B cell (primary cell): ENCODE results near the gene PSMD12. TPM values are rescaled to one million over a fixed set of nuclear protein-coding genes. Genes with fewer than 3 reads are reported as not detected.

ENCODE experiments used
- ATAC-seq: fragments of 200-7000 bp; cut with Tn5 transposase; one replicate; pipeline ENCODE4 v1.10.0; 2021; ENCODE audit warnings: low read depth, mild to moderate bottlenecking, moderate number of reproducible peaks, moderate library complexity
- CTCF ChIA-PET: fragments of 350-600 bp; sonication (Branson Sonifier 250); formaldehyde crosslinking; loops from one replicate; lab custom pipeline; 2021; ENCODE audit warnings: antibody characterized with exemption, inconsistent platforms; lab: Charles Lee
- POLR2A ChIA-PET: fragments of 350-600 bp; sonication (Branson Sonifier 250); formaldehyde crosslinking; loops from one replicate; lab custom pipeline; 2021; ENCODE audit warnings: antibody characterized with exemption; lab: Charles Lee
- DNase-seq: peaks from one replicate; pipeline ENCODE4 v3.0.0; 2013
- H2AFZ ChIP-seq: 2 replicates; pipeline ENCODE4 v1.6.1; 2012; ENCODE audit warnings: mild to moderate bottlenecking, low read depth, low read length; ENCODE audit not compliant: insufficient read depth, poor library complexity, severe bottlenecking
- H3K27ac ChIP-seq, 2 donors: 1 replicate in 1 of 2; 2 replicates in 1 of 2; pipeline ENCODE4 v1.5.1; 2012 to 2013; ENCODE audit warnings: low read length in 2 of 2, mild to moderate bottlenecking in 2 of 2, moderate library complexity in 1 of 2
- H3K27me3 ChIP-seq, 4 experiments: fragments of 200-600 bp in 1 of 4; sonication (generic) in 1 of 4; replicated peaks in 1 of 4; 1 replicate in 2 of 4; 2 replicates in 2 of 4; pipeline versions ENCODE4 v1.6.1 to v1.7.0; 2013 to 2016; ENCODE audit warnings: low read length in 3 of 4, mild to moderate bottlenecking in 2 of 4, mixed read lengths in 1 of 4, moderate library complexity in 1 of 4; ENCODE audit not compliant: insufficient read depth in 4 of 4, control insufficient read depth in 3 of 4; ENCODE audit errors: control extremely low read depth in 1 of 4
- H3K36me3 ChIP-seq, 2 experiments: replicated peaks in 1 of 2; 1 replicate in 1 of 2; 2 replicates in 1 of 2; pipeline versions ENCODE4 v1.6.1 to v1.7.1; 2013; ENCODE audit warnings: low read length in 1 of 2; ENCODE audit not compliant: insufficient read depth in 2 of 2, control insufficient read depth in 1 of 2; ENCODE audit errors: control extremely low read depth in 1 of 2, extremely low read depth in 1 of 2
- H3K4me1 ChIP-seq, 2 donors: fragments of 200-600 bp in 1 of 2; sonication (generic) in 1 of 2; 1 replicate in 1 of 2; 2 replicates in 1 of 2; pipeline versions ENCODE4 v1.5.1 to v1.6.1; 2013 to 2017; ENCODE audit warnings: low read length in 2 of 2; ENCODE audit not compliant: control insufficient read depth in 2 of 2, insufficient read depth in 2 of 2
- H3K4me2 ChIP-seq: replicated peaks from 2 replicates; pipeline ENCODE3; 2012; ENCODE audit warnings: mild to moderate bottlenecking, low read depth, low read length; ENCODE audit not compliant: poor library complexity, severe bottlenecking
- H3K4me3 ChIP-seq, 5 experiments: fragments of 200-600 bp in 1 of 5; sonication (generic) in 1 of 5; 1 replicate in 3 of 5; 2 replicates in 2 of 5; pipeline versions ENCODE4 v1.5.1 to v1.7.0; 2011 to 2016; ENCODE audit warnings: low read length in 4 of 5, mild to moderate bottlenecking in 4 of 5, low read depth in 2 of 5, control low read depth in 1 of 5, moderate library complexity in 1 of 5; ENCODE audit not compliant: insufficient read depth in 1 of 5; ENCODE audit errors: control extremely low read depth in 1 of 5, extremely low read depth in 1 of 5
- H3K79me2 ChIP-seq: fragments of 200-600 bp; sonication (generic); one replicate; pipeline ENCODE4 v1.6.0; 2016; ENCODE audit warnings: low read length; ENCODE audit not compliant: control insufficient read depth, insufficient read depth
- H3K9ac ChIP-seq: fragments of 200-600 bp; sonication (generic); 2 replicates; pipeline ENCODE4 v1.6.1; 2017; ENCODE audit warnings: mild to moderate bottlenecking, low read length, moderate library complexity
- H3K9me3 ChIP-seq, 3 donors: one replicate each; pipeline versions ENCODE4 v1.6.1 to v1.7.1; 2013; ENCODE audit warnings: low read length in 2 of 3; ENCODE audit not compliant: control insufficient read depth in 2 of 3, insufficient read depth in 1 of 3; ENCODE audit errors: control extremely low read depth in 1 of 3
- H4K20me1 ChIP-seq: 2 replicates; pipeline ENCODE4 v1.6.0; 2012; ENCODE audit warnings: mild to moderate bottlenecking, low read length; ENCODE audit not compliant: insufficient read depth, control insufficient read depth, poor library complexity, severe bottlenecking
- H3K27ac Mint-ChIP-seq: one replicate; pipeline ENCODE4 v1.8.0; 2021; ENCODE audit warnings: mixed read lengths
- H3K27me3 Mint-ChIP-seq: one replicate; pipeline ENCODE4 v1.8.0; 2021; ENCODE audit warnings: mixed read lengths
- H3K4me1 Mint-ChIP-seq: one replicate; pipeline ENCODE4 v1.8.0; 2021; ENCODE audit warnings: mixed read lengths
- H3K4me3 Mint-ChIP-seq: one replicate; pipeline ENCODE4 v1.8.0; 2021; ENCODE audit warnings: mixed read lengths
- H3K9me3 Mint-ChIP-seq: one replicate; pipeline ENCODE4 v1.8.0; 2022; ENCODE audit warnings: mixed read lengths; ENCODE audit not compliant: insufficient read depth
- EZH2 ChIP-seq: IDR thresholded peaks from 2 replicates; pipeline ENCODE4 v1.6.1; 2012; ENCODE audit warnings: borderline replicate concordance, low read depth, mild to moderate bottlenecking, moderate library complexity, low read length; ENCODE audit not compliant: insufficient read depth, poor library complexity, severe bottlenecking
- WGBS: methylation state at CpG from one replicate; pipeline ENCODE4 v1.1.5; 2013; ENCODE audit warnings: missing lambda C conversion rate; ENCODE audit not compliant: insufficient coverage; 5-methylcytosine and 5-hydroxymethylcytosine counted together
- intact Hi-C: fragments of 100-400 bp; cut with micrococcal nuclease; formaldehyde crosslinking; loops from one replicate; pipeline ENCODE4 v1.10.0; 2022
- polyA plus RNA-seq: library from polyadenylated mRNA; depleted of rRNA; stranded (reverse); fragments of >200 nt; gene quantifications from 2 replicates; pipeline ENCODE4 v1.2.3, GENCODE V29; 2012
- total RNA-seq, 2 donors: library from RNA; stranded (reverse); fragments of 120-200 nt in 1 of 2; gene quantifications; 1 replicate in 1 of 2; 2 replicates in 1 of 2; pipeline versions ENCODE4 v1.2.3 to v1.2.4, GENCODE V29; 2013 to 2022
- TF ChIP-seq, protein P1 (sequence below): fragments of 200-600 bp; IDR thresholded peaks from one replicate; pipeline ENCODE4 v1.8.0; 2022; ENCODE audit warnings: antibody characterized with exemption, mild to moderate bottlenecking

The PSMD12 gene
- total and polyA plus RNA-seq, 2 donors (not counting 1 experiment from before 2014, with no cell fraction given), result 6.4 to 36.7 TPM

- intact Hi-C loops, result no loop called here
- no peak for ATAC-seq
- ChIA-PET POLR2A (no interaction called here), CTCF (no interaction called here)
- DNase-seq, result no peak
- H3K9me3 Mint-ChIP-seq, result no peaks in the 10 kb centered on the region
- no CpG with 5 or more reads among the region's 6 CpGs for WGBS
- Histone ChIP-seq H2AFZ (no peak overlapping the region), H3K4me2 (no peak overlapping the region), H3K9me3 (peaks cover 0 to 2% (median 0%) of the 10 kb centered on the region in 3 donors), H3K4me3 (no peak overlapping the region), H3K36me3 (no peaks in the 10 kb centered on the region), H3K27ac (no peak overlapping the region), H3K9ac (no peak overlapping the region), H4K20me1 (no peaks in the 10 kb centered on the region), H3K79me2 (no peaks in the 10 kb centered on the region), H3K27me3 (no peaks in the 10 kb centered on the region), H3K4me1 (no peaks in the 10 kb centered on the region)
- H3K27ac Mint-ChIP-seq, result no peak overlapping the region
- TF ChIP-seq, protein P1, sequence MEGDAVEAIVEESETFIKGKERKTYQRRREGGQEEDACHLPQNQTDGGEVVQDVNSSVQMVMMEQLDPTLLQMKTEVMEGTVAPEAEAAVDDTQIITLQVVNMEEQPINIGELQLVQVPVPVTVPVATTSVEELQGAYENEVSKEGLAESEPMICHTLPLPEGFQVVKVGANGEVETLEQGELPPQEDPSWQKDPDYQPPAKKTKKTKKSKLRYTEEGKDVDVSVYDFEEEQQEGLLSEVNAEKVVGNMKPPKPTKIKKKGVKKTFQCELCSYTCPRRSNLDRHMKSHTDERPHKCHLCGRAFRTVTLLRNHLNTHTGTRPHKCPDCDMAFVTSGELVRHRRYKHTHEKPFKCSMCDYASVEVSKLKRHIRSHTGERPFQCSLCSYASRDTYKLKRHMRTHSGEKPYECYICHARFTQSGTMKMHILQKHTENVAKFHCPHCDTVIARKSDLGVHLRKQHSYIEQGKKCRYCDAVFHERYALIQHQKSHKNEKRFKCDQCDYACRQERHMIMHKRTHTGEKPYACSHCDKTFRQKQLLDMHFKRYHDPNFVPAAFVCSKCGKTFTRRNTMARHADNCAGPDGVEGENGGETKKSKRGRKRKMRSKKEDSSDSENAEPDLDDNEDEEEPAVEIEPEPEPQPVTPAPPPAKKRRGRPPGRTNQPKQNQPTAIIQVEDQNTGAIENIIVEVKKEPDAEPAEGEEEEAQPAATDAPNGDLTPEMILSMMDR, result no peak
- TF ChIP-seq EZH2, result no peak
- H3K4me3 Mint-ChIP-seq, result no peak overlapping the region
- peaks cover 4% of the 10 kb centered on the region for H3K4me1 Mint-ChIP-seq
- peaks cover 3% of the 10 kb centered on the region for H3K27me3 Mint-ChIP-seq
Observed at GRCh38 chr17:67312265-67312664, 54.1 kb downstream of the PSMD12 start.

- no peaks in the 10 kb centered on the region for H3K4me1 ChIP-seq
- no peaks in the 10 kb centered on the region for H3K9me3 Mint-ChIP-seq
- H3K4me3 ChIP-seq, result no peak overlapping the region
- H3K27ac ChIP-seq, result no peak overlapping the region
- 73% methylated on average over 3 of the region's 4 CpGs for WGBS
- intact Hi-C loops, result no loop called here
- ATAC-seq (no peak), DNase-seq (no peak)
- no peaks in the 10 kb centered on the region for H3K27me3 ChIP-seq
- H3K36me3 ChIP-seq, result no peaks in the 10 kb centered on the region
- no peaks in the 10 kb centered on the region for H3K79me2 ChIP-seq
- no peak for TF ChIP-seq EZH2
- TF ChIP-seq, protein P1, result no peak
- ChIA-PET CTCF (no interaction called here), POLR2A (no interaction called here)
- no peak overlapping the region for H3K27ac Mint-ChIP-seq
- no peak overlapping the region for H3K4me3 Mint-ChIP-seq
- H4K20me1 ChIP-seq, result no peaks in the 10 kb centered on the region
- H3K4me1 Mint-ChIP-seq, result peaks cover 7% of the 10 kb centered on the region
- no peak overlapping the region for H3K4me2 ChIP-seq
- no peak overlapping the region for H2AFZ ChIP-seq
- H3K9me3 ChIP-seq, result peaks cover 0 to 2% (median 0%) of the 10 kb centered on the region in 3 donors
- H3K27me3 Mint-ChIP-seq, result peaks cover 3% of the 10 kb centered on the region
- no peak overlapping the region for H3K9ac ChIP-seq
Observed at GRCh38 chr17:67311575-67311974, 54.8 kb downstream of the PSMD12 start.
